ENCODE results near the gene APBA2. TPM values are rescaled to one million over a fixed set of nuclear protein-coding genes. Genes with fewer than 3 reads are reported as not detected.

APBA2 gene
- total RNA-seq, 1 experiment from 2014 or later, result 11.2 TPM

- TF ChIP-seq, protein P1, sequence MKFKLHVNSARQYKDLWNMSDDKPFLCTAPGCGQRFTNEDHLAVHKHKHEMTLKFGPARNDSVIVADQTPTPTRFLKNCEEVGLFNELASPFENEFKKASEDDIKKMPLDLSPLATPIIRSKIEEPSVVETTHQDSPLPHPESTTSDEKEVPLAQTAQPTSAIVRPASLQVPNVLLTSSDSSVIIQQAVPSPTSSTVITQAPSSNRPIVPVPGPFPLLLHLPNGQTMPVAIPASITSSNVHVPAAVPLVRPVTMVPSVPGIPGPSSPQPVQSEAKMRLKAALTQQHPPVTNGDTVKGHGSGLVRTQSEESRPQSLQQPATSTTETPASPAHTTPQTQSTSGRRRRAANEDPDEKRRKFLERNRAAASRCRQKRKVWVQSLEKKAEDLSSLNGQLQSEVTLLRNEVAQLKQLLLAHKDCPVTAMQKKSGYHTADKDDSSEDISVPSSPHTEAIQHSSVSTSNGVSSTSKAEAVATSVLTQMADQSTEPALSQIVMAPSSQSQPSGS (CRISPR knock-in tag; IDR thresholded peaks at IDR 0.05; ENCODE audit: borderline replicate concordance, low read depth), result no peak
- TF ChIP-seq, protein P2, sequence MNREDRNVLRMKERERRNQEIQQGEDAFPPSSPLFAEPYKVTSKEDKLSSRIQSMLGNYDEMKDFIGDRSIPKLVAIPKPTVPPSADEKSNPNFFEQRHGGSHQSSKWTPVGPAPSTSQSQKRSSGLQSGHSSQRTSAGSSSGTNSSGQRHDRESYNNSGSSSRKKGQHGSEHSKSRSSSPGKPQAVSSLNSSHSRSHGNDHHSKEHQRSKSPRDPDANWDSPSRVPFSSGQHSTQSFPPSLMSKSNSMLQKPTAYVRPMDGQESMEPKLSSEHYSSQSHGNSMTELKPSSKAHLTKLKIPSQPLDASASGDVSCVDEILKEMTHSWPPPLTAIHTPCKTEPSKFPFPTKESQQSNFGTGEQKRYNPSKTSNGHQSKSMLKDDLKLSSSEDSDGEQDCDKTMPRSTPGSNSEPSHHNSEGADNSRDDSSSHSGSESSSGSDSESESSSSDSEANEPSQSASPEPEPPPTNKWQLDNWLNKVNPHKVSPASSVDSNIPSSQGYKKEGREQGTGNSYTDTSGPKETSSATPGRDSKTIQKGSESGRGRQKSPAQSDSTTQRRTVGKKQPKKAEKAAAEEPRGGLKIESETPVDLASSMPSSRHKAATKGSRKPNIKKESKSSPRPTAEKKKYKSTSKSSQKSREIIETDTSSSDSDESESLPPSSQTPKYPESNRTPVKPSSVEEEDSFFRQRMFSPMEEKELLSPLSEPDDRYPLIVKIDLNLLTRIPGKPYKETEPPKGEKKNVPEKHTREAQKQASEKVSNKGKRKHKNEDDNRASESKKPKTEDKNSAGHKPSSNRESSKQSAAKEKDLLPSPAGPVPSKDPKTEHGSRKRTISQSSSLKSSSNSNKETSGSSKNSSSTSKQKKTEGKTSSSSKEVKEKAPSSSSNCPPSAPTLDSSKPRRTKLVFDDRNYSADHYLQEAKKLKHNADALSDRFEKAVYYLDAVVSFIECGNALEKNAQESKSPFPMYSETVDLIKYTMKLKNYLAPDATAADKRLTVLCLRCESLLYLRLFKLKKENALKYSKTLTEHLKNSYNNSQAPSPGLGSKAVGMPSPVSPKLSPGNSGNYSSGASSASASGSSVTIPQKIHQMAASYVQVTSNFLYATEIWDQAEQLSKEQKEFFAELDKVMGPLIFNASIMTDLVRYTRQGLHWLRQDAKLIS (CRISPR knock-in tag; IDR thresholded peaks at IDR 0.05; ENCODE audit: borderline replicate concordance), result no peak
- TF ChIP-seq E2F5 (CRISPR knock-in tag; IDR thresholded peaks at IDR 0.05) (no peak), CREB1 (CRISPR knock-in tag; IDR thresholded peaks at IDR 0.05) (no peak), JAZF1 (CRISPR knock-in tag; IDR thresholded peaks at IDR 0.05) (no peak), RORB (CRISPR knock-in tag; IDR thresholded peaks at IDR 0.05) (no peak)
- TF ChIP-seq, protein P3, sequence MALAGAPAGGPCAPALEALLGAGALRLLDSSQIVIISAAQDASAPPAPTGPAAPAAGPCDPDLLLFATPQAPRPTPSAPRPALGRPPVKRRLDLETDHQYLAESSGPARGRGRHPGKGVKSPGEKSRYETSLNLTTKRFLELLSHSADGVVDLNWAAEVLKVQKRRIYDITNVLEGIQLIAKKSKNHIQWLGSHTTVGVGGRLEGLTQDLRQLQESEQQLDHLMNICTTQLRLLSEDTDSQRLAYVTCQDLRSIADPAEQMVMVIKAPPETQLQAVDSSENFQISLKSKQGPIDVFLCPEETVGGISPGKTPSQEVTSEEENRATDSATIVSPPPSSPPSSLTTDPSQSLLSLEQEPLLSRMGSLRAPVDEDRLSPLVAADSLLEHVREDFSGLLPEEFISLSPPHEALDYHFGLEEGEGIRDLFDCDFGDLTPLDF (CRISPR knock-in tag; IDR thresholded peaks at IDR 0.05), result no peak
Measured at GRCh38 chr15:29126821-29127461, 241.2 kb downstream of the APBA2 start (continued).

DNA sequence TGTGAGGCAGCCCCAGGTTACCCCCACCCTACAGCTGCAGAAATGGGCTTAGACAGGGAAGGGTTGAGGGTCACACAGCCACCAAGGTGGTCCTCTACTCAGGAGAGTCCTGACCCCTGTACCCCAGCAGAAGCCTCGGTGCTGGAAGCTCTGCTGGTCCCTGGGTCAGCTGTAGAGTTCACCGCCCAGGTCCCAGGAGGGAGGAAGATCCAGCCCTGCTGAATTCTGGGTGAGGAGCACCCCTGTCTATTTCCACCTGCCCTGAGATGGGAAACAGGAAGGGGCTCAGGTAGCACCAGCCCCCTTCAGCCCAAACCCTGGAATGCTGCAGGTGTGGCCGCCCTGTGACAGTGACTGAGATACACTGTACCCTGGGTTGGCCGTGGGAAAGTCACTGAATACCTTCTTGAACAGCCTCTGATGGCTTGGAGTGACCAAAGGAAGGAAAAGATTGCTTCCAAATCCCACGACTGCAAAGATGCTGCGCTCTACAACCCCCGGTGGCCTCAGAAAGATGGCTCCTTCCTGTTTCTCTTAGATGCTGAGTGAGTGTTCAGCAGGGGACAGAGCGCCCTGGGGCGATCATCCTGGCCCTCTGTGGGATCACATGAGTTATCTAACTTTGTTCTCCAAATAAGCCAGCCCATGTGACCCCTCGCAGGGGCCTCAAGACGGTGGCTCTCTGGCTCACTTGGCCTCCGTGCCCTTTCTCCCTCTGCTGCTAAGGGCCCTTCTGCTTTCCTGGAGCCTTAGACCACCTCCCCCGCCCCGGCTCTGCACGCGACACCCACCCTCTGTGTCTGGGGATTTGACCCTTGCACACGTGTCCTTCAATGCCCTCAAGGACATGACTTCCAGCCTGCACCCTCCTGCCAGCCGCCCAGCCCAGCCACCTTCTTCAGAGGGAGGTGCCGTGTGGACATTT, 242.0 kb downstream of the APBA2 start:
- CTCF ChIA-PET, result interaction anchor here (1.0 to 4.9 kb wide), 7 partner anchors 12 to 37 kb away, joined by 5 to 70 read pairs (median 14); no protein-coding TSS in a partner anchor
- TF ChIP-seq, protein P4, sequence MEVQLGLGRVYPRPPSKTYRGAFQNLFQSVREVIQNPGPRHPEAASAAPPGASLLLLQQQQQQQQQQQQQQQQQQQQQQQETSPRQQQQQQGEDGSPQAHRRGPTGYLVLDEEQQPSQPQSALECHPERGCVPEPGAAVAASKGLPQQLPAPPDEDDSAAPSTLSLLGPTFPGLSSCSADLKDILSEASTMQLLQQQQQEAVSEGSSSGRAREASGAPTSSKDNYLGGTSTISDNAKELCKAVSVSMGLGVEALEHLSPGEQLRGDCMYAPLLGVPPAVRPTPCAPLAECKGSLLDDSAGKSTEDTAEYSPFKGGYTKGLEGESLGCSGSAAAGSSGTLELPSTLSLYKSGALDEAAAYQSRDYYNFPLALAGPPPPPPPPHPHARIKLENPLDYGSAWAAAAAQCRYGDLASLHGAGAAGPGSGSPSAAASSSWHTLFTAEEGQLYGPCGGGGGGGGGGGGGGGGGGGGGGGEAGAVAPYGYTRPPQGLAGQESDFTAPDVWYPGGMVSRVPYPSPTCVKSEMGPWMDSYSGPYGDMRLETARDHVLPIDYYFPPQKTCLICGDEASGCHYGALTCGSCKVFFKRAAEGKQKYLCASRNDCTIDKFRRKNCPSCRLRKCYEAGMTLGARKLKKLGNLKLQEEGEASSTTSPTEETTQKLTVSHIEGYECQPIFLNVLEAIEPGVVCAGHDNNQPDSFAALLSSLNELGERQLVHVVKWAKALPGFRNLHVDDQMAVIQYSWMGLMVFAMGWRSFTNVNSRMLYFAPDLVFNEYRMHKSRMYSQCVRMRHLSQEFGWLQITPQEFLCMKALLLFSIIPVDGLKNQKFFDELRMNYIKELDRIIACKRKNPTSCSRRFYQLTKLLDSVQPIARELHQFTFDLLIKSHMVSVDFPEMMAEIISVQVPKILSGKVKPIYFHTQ (CRISPR knock-in tag; IDR thresholded peaks at IDR 0.05), result no peak
- TF ChIP-seq, protein P5, sequence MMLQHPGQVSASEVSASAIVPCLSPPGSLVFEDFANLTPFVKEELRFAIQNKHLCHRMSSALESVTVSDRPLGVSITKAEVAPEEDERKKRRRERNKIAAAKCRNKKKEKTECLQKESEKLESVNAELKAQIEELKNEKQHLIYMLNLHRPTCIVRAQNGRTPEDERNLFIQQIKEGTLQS (CRISPR knock-in tag; conservative IDR thresholded peaks at IDR 0.05), result no peak
- TF ChIP-seq ZNF219 (CRISPR knock-in tag; IDR thresholded peaks at IDR 0.05; ENCODE audit: borderline replicate concordance) (no peak), ZNF416 (CRISPR knock-in tag; IDR thresholded peaks at IDR 0.05) (no peak), ESRRA (CRISPR knock-in tag; IDR thresholded peaks at IDR 0.05; ENCODE audit: borderline replicate concordance) (no peak), NR3C1 (CRISPR knock-in tag; conservative IDR thresholded peaks at IDR 0.05; ENCODE audit: low read depth) (no peak), TEAD4 (CRISPR knock-in tag; IDR thresholded peaks at IDR 0.05) (no peak), TCF7 (CRISPR knock-in tag; IDR thresholded peaks at IDR 0.05; ENCODE audit: low read depth) (no peak), ELF4 (CRISPR knock-in tag; IDR thresholded peaks at IDR 0.05; ENCODE audit: low read depth) (no peak), GRHL2 (CRISPR knock-in tag; IDR thresholded peaks at IDR 0.05; ENCODE audit: insufficient replicate concordance, severe bottlenecking) (no peak), PREB (CRISPR knock-in tag; IDR thresholded peaks at IDR 0.05; ENCODE audit: borderline replicate concordance) (no peak), HMGA2 (CRISPR knock-in tag; IDR thresholded peaks at IDR 0.05) (no peak), TEAD1 (CRISPR knock-in tag; IDR thresholded peaks at IDR 0.05) (no peak), PRRX2 (CRISPR knock-in tag; IDR thresholded peaks at IDR 0.05) (no peak)

More for the DNA sequence above, 242.0 kb downstream of the APBA2 start:
- no peaks in the 10 kb centered on the region; the same call in 1 of the 2 replicates for H3K27me3 Mint-ChIP-seq (ENCODE audit: low read depth)
- no peak; the same call in 1 of the 2 replicates for ATAC-seq
- H3K9me3 Mint-ChIP-seq, result no peaks in the 10 kb centered on the region
- H3K27ac Mint-ChIP-seq, result peak overlapping the region; percentile 21; the same call in 1 of the 2 replicates
- no peaks in the 10 kb centered on the region for H3K36me3 Mint-ChIP-seq
- peaks cover 21% of the 10 kb centered on the region for H3K4me1 Mint-ChIP-seq
- no peak for DNase-seq (ENCODE audit: low spot score)
- POLR2A ChIA-PET, result no interaction called here
- H3K4me3 Mint-ChIP-seq, result no peak overlapping the region
